Cardiac muscle cell (in vitro differentiated cells and primary cell): Measurements from ENCODE around the gene PDIA5. TPM values are rescaled to one million over a fixed set of nuclear protein-coding genes. Genes with fewer than 3 reads are reported as not detected.
A peak's percentile ranks its signal among the peaks of the same experiment; 100 is the strongest.

Experiments used
- DNase-seq, 2 donors: peaks; one replicate each; pipeline versions ENCODE4 v3.0.0 to v3.0.0-alpha.2; 2010 to 2017; ENCODE audit warnings: low read depth in 1 of 2, low spot score in 1 of 2
- H3K27ac ChIP-seq: fragments of 200-600 bp; sonication (generic); 2 replicates; pipeline ENCODE4 v1.5.1; 2016
- H3K27me3 ChIP-seq: fragments of 200-600 bp; sonication (generic); 2 replicates; pipeline ENCODE4 v1.6.0; 2016; ENCODE audit warnings: control low read depth
- H3K36me3 ChIP-seq: fragments of 200-600 bp; sonication (generic); 2 replicates; pipeline ENCODE4 v1.5.1; 2016; ENCODE audit warnings: control low read depth
- H3K4me1 ChIP-seq: fragments of 200-600 bp; sonication (generic); 2 replicates; pipeline ENCODE4 v1.8.1; 2017; ENCODE audit warnings: low read depth, mild to moderate bottlenecking, mixed run types
- H3K4me3 ChIP-seq: fragments of 200-600 bp; sonication (generic); 2 replicates; pipeline ENCODE4 v1.5.1; 2016; ENCODE audit warnings: mild to moderate bottlenecking
- H3K9me3 ChIP-seq: fragments of 200-600 bp; sonication (generic); 2 replicates; pipeline ENCODE4 v1.5.1; 2017; ENCODE audit warnings: low read depth, mild to moderate bottlenecking, control low read depth
- polyA plus RNA-seq: library from polyadenylated mRNA; unstranded; fragments of >200 nt; fragmentation: Nextera tagmentation; extraction: Ambion mirVana; gene quantifications from 2 replicates; pipeline ENCODE4 v1.2.1, GENCODE V29; 2016
- total RNA-seq: library from RNA; depleted of rRNA; stranded (reverse); fragments of >200 nt; gene quantifications from 2 replicates; pipeline ENCODE4 v1.2.3, GENCODE V29; 2016
- TF ChIP-seq, protein P1 (sequence below): IDR thresholded peaks from 2 replicates; pipeline ENCODE4 v1.5.1; 2012; ENCODE audit warnings: low read depth, mild to moderate bottlenecking, low read length

PDIA5 gene
- total and polyA plus RNA-seq, 2 experiments from 2014 or later: 14.5 to 19.5 TPM

DNA sequence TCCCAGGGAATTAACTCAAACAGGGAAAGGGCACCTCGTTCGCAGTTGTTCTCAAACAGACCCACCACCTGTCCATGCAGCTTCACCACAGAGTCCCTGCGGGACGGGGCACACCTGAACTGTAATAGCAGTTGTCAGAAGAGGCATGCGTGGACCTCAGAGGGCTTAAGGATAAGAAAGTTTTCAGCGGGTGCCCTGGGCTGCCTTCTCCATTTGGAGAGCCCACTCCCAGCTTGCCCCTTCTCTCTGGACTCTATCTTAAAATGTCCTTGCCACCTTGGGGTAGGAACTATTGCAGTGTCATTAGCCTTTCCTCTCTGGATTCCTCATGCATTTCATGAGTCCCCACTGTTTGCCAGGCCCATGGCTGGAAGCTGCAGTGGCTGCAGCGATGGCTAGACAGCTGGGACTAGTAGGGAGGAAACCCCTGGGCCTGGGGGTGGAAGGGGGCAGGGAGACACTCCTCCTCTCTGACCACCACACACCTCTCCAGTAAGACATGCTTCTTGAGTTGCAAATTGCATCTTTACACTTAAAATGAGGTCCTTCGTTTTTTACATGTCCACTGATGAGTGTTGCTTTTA lies 33.5 kb downstream of the PDIA5 start:
- H3K4me3 ChIP-seq: no peak overlapping the region
- no peak overlapping the region for H3K27ac ChIP-seq
- TF ChIP-seq, protein P1, sequence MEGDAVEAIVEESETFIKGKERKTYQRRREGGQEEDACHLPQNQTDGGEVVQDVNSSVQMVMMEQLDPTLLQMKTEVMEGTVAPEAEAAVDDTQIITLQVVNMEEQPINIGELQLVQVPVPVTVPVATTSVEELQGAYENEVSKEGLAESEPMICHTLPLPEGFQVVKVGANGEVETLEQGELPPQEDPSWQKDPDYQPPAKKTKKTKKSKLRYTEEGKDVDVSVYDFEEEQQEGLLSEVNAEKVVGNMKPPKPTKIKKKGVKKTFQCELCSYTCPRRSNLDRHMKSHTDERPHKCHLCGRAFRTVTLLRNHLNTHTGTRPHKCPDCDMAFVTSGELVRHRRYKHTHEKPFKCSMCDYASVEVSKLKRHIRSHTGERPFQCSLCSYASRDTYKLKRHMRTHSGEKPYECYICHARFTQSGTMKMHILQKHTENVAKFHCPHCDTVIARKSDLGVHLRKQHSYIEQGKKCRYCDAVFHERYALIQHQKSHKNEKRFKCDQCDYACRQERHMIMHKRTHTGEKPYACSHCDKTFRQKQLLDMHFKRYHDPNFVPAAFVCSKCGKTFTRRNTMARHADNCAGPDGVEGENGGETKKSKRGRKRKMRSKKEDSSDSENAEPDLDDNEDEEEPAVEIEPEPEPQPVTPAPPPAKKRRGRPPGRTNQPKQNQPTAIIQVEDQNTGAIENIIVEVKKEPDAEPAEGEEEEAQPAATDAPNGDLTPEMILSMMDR: no peak
- H3K4me1 ChIP-seq: peaks cover 49% of the 10 kb centered on the region
- H3K36me3 ChIP-seq: no peaks in the 10 kb centered on the region
- no peaks in the 10 kb centered on the region for H3K27me3 ChIP-seq
- no peak for DNase-seq
- H3K9me3 ChIP-seq: no peaks in the 10 kb centered on the region

DNA sequence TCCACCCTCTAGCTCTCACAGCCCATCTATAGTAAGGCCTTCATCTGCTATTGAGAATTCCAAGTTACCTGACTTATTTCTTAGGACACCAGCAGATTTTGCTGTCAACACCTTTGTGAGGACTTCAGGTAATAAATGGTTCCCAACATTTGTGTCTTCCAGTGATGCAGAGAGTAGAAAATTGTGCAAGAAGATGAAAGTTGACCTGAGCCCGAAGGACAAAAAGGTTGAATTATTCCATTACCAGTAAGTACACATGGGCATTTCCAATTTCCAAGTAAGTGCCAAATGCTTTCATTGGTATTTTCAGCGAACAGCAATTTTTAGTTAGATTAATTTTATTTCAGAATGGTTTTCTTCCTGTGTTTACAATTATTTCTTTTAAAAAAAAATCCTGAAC lies 35.4 kb downstream of the PDIA5 start:
- DNase-seq: no peak
- H3K4me3 ChIP-seq: no peak overlapping the region
- peaks cover 37% of the 10 kb centered on the region for H3K4me1 ChIP-seq
- TF ChIP-seq, protein P1: no peak
- no peaks in the 10 kb centered on the region for H3K9me3 ChIP-seq
- H3K27me3 ChIP-seq: no peaks in the 10 kb centered on the region
- H3K27ac ChIP-seq: no peak overlapping the region
- H3K36me3 ChIP-seq: no peaks in the 10 kb centered on the region

DNA sequence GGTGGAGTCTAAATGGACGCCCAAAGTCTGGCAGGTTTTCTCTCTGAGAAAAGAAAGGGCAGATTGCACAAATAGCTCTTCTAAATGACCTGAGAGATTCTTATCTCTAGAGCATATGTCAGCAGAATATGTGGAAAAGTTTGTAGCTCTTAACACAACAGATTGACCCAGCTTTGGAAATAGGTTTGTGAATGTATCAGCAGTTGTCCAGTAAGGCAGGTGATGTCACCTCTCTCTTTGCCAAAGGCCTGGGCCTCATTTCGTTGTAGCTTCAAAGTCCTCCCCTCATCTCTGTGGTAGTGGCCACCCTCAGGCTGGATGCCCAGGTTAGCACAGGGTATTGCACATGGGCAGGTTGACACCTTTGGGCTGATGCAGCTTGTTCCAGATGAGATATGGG lies 36.0 kb downstream of the PDIA5 start:
- no peaks in the 10 kb centered on the region for H3K36me3 ChIP-seq
- no peak overlapping the region for H3K4me3 ChIP-seq
- TF ChIP-seq, protein P1: no peak
- no peak for DNase-seq
- no peaks in the 10 kb centered on the region for H3K9me3 ChIP-seq
- peaks cover 33% of the 10 kb centered on the region for H3K4me1 ChIP-seq
- H3K27me3 ChIP-seq: no peaks in the 10 kb centered on the region
- H3K27ac ChIP-seq: no peak overlapping the region

DNA sequence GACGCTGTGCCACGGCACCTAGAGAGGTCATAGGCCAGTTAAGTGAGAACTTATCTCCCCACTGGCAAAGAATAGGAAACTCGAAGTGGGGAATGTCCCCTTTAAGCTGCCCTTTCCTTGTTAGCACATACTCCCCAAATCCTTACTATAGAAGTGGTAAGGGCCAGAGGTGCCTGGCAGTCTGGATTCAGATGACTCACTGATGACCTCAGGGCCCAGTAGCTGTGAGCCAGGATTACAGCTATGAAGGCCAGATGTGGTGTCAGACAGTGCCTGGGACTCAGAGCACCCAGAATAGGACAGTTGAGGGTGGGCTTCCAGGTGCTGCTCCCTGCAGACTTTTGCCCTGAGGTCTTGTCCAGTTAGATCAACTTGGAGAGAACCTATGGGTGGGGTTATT lies 37.7 kb downstream of the PDIA5 start:
- H3K27ac ChIP-seq: peak overlapping the region; percentile 62
- H3K9me3 ChIP-seq: no peaks in the 10 kb centered on the region
- H3K27me3 ChIP-seq: no peaks in the 10 kb centered on the region
- TF ChIP-seq, protein P1: no peak
- peak in 1 of 2 donors; percentile 77 for DNase-seq
- no peak overlapping the region for H3K4me3 ChIP-seq
- H3K36me3 ChIP-seq: no peaks in the 10 kb centered on the region
- H3K4me1 ChIP-seq: peaks cover 20% of the 10 kb centered on the region

DNA sequence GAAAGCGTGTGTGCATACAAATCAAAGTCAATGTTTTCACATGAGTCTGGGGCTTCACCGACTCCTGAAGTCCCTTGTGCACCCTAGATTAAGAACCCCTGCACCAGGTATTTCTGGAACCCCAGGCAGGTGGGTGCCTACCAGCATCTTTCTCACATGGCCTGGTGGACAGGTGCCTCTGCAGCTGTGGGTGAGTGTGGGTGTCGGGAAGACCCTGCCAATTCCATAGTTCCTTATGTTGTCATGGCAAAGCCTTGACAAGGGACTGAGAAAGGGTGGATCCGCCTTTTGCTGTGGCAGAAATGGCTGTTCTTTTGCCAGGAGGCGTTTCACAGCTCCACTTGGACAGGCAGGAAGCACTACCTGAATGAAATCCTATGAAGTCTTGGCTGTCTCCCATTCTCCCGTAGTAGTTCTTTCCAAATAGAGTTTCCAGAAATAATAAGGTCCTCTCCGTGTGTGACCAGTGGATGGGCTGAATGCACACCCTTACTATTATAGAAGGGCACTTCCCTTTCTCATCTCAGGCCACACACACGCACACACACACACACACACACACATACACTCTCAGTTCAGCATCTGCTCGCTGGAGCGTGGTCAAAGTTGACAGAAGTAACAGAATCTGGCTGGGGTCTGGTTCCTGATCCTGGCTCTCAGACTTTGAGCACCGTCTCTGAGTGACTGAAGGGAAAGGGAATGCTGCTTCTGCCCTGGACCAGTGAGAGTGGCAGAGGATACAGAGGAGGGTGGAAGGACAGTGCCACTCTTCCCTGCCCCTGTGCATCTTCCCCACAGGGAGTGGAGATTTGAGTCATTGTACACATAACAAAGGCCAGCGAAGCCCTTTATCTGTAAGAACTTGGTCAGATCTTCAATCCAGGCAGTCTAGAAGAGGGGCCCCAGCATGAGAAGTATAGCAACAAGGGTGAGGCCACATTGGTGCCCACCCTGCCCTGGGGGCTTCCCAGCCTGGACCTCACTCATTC lies 38.7 kb downstream of the PDIA5 start:
- Histone ChIP-seq H3K9me3 (no peaks in the 10 kb centered on the region), H3K4me1 (peaks cover 20% of the 10 kb centered on the region), H3K4me3 (no peak overlapping the region), H3K36me3 (no peaks in the 10 kb centered on the region), H3K27ac (peak overlapping the region; percentile 62), H3K27me3 (no peaks in the 10 kb centered on the region)
- DNase-seq: no peak
- TF ChIP-seq, protein P1: no peak
